CD4-positive, alpha-beta T cell treated with Interleukin-4 for 1 hour (primary cell): Measurements from ENCODE around the gene SNAPC4.

Experiments used
- DNase-seq, 2 donors: peaks; one replicate each; pipeline ENCODE4 v3.0.0-alpha.2; 2020 to 2022

SNAPC4 gene

DNA sequence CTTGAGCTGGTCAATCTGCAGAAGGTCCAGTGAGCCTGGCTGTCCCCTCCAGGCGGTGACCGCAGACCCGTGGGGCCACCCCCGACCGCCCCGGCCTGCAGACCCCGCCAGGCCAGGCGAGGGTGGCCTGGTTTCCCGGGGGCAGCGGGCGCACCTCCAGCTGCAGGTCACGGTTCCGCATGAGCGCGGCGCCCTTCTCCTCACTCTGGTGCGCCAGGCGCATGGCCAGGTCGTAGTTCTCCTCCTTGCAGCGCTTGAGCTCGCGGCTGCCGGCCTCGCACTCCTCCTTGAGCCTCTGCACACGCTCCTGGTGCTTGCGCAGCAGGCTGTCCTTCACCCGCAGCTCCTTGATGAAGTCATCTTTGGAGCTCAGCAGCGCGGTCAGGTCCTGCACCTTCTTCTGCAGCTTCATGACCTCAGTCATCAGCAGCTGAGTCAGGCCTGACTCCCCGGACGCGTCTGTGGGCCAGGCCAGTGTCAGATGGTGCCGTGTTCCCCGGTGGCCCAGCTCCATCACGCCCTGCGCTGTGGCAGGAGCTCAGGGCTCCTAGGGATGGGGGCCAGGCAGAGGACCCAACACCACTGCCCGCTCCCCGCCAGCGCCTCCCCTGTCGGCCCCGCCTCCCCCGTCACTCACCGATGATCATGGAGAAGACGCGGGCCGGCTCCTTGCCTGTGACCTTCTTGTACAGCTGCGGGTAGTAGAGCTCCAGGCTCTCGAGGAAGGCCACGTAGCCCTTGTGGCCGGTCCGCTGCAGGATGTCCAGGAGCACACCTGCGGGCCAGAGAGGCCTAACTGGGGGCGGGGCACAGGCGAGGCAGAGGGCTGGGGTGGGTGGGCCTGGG lies 29.1 kb downstream of the SNAPC4 start:
- no peak for DNase-seq

DNA sequence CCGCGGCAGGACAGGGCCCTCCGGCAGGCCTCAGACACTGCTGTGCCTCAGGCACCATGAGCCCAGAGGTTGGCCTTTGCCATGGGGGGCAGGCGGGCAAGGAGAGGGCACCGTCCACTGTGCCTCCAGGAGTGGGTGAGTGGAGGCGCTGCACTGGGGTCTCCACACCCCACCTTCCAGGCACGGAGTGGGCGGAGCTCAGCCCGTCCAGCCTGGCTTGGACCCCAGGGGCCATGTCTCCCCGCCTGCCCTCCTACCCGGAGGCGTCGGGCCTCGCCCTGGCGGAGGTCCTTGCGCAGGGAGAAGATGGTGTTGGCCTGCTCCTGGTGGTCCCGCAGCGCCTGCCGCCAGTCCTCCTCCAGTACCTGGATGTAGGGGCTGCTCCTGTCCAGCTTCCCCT lies 29.9 kb downstream of the SNAPC4 start:
- DNase-seq = no peak

DNA sequence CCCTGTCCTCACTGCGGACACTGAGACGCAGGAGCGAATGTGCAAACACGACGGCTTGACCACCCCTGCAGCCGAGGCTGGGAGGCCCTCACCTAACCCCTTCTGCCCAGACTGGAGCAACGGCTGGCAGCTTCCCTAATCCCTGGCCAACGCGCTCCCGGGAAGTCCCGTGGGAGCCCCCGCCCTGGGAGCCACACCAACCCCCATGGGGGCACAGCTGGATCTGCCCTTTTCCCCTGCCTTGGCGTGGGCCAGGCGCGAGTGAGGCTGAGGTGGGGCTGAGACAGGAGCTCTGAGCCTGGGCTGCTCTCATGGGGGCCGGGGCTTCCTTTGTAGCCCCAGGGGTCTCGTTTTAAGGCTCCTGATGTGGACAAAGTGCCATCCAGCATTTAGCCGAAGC lies 31.8 kb downstream of the SNAPC4 start:
- DNase-seq = no peak

DNA sequence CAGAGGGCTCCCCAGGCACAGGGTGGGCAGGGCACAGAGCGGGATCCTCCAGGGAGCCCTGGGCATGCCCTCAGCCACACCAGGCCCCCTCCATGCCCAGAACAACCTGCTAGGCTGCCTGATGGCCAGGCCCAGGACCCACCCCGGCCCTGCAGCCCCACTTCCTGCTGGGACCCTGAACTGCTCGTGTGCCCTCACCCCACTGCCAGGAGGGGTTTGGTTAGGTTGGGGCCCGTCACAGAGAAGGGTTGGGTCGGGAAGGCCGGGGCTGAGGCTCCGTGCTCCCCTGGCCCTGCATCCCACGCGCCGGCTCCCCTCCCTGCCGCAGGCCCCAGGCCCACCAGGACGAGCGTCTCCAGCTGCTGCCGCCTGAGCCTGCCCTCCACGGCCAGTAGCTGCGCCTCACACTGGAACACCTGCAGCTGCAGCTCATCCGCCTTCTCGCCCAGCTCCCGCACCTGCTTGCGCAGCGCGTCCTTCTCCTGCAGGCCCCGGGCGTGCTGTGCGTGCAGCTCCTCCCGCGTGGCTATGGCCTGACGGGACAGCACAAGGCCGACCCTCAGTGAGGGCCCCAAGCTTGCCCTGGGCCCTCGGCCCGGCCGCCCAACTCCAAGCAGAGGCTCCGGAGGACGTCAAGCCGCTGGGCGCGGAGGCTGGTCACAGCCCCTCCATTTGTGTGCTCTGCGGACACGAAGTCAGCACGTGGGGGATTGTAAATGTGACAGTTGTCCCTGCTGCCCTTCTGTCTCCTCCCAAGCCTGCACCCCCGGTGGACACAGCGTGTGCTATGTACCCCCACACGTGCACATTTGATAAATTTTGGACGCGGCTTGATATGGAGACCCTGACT lies 32.4 kb downstream of the SNAPC4 start:
- no peak for DNase-seq

DNA sequence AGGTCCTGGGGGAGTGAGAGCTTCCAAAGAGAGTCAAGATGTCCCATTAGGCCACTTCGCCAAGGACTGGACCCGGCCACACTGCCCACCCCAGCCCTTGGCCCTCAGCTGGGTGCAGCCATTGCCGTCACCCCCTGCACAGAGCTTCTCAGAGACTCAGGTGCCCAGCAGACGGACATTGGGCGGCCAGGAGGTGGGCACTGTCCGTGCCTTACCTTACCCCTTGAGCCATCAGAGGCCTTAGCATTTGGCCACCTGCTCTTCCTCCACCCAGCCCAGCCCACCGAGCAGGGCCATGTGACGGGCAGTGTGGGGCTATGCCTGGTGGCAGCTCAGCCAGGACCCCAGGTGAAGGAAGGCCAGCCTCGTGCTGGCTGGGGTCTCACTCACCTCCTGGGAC lies 33.1 kb downstream of the SNAPC4 start:
- no peak for DNase-seq

DNA sequence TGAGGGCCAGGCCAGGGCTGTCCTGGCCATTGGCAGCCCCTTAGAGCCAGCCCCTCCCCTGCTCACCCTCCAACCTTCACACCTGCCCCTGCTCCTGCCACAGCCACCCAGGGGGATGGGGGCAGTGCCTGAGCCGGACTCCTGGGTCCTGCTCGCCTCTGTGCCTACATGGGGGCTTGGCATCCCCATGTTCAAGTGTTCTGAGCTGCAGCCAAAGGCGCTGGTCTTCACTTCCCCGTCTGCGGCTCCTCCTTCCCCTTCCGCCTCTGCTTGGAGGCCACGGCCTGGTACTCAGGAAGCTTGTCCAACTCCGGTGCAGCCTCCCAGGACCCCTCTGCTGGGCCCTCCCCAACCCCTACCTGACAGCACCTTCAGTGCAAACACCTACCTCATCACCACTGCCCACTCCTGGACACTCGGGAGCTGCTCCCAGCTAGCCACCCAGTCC lies 34.2 kb downstream of the SNAPC4 start:
- DNase-seq = no peak

DNA sequence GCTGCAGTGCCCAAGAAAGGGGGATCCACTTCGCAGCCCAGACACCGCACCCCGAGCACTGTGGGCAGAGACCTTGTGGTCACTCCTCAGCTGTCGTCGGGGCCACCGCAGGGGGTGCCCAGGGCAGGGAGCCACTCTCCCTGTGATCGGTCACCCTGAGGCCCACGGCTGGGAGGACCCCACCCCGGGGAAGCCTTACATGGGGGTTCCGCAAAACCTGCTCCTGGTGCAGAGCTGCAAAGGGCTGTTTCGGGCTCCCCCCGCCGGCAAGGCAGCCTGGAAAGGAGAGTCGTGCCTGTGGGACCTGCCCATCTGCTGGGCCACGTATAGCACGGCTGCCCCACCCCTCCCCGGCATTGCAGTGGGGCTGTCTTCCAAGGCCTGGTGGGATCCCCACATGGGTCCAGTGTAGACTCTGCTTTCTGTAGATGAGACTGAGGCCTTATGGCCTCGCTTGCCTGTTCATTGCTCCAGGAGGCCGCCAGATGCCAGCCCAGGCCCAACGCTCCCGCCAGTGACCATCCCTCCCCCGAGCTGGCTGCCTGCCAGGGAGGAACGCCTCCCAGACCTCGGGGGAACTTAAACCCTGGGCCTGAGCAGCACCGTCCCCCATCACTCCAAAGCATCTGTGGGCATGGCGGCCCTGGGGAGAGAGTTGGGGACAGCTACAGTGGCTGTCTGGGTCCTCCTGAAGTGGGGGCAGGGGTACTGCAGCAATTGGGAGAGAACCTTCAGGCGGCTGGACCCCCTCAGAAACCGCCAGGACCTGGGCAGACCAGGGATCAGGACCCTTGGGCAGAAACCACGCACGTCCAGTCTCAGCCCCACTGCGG lies 34.8 kb downstream of the SNAPC4 start:
- DNase-seq = no peak

DNA sequence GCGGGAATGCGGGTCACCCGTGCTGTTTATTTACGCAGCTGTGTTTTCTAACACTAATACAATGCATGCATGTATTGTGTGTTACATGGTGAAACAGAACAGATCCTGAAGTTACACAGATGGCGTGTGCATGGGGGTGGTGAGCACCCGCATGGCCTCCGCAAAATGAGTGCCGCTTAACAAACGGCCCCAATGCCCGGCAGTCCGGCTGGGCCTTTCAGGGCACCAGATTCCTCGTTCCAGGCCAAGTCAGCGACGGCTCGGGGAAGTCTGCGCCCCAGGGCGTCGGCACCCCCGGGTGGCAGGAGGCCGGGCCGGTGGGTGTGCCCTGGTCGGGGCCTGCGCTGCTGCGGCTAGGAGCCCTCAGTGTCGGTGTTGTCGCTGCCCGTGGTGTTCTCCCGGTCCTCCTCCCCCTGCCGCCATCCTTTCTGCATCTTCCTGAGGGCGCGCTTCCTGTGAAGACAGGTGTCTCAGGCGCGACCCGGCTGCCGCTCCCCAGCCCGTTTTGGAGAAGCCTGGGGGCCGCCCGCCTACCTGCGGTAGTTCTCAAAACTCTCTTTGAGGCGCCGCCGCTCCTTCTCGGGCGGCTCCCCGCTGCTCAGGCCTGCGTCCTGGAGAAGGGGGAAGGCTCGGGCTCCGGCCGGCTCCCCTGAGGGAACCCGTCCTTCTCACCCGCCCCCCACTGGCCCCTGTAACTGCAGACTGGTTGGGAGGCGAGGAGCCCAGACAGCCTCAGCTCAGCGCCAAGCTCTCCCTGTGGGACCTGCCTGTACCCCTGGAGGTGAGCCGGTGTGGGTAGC lies 35.8 kb downstream of the SNAPC4 start:
- no peak for DNase-seq

DNA sequence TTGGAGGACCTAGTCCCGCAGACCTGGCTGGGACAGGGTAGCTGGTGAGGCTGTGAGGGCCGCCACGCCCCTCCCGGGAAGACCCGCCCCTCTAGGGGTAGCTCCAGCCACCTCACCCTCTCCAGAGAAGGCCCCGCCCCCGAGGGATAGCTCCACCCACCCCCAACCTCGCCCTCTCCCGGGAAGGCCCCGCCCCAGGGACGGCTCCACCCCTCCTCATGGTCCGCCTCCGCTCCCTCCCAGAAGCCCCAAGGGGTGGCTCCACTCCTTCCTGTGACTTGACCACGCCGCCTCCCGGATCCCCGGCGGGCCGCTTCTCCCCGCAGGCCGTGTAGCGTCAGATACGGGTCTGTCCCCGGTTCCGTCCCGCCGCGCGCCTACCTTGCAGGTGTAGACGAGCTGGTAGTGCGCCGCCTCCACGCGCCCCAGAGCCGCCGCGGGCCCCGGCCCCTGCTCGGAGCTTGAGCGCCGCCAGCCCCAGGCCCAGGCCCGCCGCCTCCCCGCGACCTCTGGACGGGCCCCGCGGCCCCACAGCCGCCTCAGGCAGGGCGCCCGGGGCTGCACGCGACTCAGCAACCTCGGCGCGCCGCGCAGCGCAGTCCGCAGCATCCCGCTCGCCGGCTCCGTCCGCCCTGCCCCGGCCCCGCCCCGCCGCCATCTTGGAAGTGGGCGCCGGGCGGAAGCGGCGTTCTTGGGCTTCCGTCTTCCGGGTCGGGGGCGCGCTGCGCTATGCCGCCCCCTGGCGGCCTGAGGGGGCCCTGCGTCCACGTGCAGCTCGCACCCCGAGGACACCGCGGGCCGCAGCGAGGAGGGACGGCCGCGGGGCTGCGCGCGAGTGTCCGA lies 36.6 kb downstream of the SNAPC4 start, which contains the start of gene DNLZ:
DNLZ (minus strand) TSS at position 639 of the 843 bp plus-strand sequence; CDS start at position 609, 30 bp downstream.
- peak; percentile 94 to 95 for DNase-seq

DNA sequence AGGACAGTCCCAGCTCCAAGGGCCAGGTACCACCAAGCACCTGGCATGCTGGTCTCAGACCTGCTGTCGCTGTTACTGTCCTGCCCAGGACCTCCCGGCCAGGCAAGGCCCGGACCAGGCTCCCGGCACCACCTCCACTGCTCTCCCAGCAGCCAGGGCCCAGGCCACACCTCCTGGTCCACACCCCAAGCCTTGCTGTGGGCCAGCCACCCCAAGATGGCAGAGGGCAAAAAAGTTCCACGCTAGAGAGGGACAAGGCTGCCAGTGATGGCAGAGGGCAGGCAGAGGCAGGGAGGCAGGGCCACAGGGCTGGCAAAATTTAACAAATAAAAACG lies 37.6 kb downstream of the SNAPC4 start:
- DNase-seq = no peak

DNA sequence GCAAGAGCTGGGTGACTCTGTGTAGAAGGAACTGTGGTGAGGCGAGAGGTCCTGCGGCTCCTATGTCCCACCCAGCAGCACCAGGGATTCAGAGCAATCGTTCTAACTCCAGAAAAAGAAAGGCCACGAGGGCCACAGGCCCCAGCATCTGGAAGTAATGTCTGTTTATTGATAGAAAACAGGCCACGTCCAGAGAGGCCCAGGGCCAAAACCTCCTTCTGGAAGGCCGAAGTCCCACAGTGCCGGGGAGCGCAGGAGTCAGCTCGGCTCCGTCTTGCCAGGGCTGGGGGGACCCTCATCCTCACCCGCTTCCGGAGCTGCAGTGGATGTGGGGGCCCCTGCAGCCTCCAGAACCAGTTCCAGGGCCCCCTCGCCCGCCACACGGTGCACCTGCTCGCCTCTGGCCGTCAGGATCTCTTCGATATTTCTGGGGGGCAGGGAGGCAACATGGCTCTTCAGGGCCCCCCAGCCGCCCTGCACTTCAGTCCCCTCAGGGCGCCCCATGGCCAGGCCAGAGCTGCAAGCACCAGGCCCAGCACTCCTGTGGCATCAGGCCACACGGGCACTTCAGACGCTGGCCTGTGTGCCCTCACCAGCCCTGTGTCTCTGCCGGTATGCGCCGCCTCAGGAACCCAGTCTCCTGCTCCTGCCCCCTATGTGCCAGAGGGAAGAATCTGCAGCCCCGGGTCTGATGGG lies 38.1 kb downstream of the SNAPC4 start:
- no peak for DNase-seq

DNA sequence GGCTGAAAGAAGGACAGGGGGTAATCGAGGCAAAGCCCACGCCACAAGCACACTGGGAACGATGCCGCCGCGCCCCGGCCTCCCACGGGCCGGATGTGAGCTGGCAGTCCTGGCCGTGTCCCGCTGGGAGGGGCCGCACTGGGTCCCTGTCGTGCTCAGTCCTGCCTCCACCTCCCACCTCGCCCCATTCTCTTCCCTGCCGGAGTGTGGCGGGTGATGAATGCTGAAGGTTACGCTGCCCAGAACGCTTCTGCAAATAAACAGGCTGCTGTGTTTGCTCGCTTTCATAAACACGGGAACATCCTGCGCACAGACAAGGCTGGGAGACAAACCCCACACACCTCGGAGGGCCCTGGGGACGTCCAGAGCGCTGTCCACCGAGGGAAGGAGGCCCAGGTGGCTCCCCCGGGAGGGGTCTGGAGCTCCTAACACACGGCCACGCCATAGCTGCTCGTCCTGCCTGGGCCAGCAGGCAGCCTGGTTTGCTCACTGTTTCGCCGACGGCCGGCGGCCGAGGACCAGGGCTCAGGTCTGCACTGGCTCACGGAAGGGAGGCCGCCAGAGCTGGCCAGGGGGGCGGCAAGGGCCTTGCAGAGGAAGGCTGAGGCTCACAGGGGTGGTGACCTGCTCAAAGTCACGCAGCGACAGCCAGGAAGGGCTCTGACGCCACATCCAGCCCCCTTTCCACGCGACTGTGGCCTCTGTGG lies 38.8 kb downstream of the SNAPC4 start:
- no peak for DNase-seq

DNA sequence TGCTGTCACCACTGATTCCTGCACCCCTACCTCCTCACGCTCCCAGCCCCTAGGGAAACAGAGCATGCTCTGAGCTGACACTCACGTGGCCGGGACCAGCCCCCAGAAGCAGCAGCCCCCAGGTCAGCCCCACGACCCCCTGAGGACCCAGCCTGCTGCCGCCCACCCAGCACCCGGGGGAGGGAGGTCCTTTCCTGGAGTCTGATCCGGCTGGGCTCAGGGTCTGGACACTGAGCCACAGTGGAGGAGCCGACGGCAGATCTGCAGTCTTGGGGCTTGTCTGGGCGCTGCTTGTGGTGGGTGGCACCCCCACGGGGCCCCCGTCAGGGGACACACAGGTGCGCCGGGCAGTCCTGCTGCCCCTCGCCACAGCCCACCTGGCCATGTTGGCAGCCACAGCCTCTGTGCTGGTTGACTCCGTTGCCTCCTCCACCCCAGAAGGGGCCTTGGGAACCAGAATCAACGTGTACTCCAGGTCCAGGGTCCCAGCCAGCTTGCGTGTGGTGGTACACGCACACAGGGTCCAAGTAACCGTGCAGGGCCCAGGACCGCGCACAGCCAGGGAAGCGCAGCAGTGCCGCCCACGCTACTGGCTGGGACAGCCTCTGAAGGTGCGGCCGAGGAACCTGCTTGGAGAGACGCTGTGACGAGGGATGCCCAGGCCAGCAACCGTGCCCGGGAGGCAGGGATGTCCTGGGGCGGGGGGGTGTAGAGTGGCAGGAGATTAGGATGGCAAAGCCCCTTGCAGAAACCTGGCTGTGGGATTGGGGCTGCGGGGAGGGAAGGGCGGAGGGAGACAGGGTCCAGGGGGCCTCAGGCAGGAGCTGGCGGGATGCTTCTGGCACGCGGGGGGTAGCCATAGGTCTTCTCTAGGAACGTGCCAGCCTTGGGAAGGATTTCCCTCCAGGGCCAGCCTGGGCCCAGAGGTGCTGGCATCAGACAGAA lies 39.9 kb downstream of the SNAPC4 start:
- DNase-seq = no peak

DNA sequence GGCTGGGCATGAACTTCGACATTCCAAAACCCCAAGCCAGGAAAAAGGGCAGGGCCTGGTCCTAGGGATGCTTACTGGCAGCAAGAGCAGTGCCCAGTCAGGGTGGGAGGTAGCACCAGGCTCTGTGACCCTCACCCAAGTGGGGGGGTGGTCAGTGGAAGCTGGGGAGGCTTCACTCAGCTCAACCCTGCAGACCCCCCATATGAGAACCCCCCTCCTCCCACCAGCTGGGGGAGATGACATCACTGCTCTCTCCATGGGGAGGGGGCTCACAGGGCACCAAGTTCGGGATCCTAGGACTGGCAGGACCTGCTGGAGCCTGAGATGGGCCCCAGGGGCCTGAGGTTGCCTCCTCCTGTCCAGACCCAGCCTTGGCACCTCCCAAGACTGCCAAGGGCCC lies 41.1 kb downstream of the SNAPC4 start:
- DNase-seq = no peak

DNA sequence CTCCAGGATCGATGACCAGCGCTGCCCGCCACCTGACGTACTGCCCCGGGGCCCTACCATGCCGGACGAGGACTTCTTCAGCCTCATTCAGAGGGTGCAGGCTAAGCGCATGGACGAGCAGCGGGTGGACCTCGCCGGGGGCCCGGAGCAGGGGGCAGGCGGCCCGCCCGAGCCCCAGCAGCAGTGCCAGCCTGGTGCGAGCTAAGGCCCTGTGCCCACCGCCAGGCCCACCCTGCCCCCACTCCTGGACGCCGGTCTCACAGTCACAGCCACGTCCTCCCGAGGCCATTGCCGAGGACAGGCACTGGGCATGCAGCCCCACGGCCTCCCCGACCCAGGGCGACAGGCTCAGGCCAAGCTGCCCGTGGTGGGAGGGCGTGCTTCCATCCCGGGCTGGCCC lies 42.0 kb downstream of the SNAPC4 start:
- DNase-seq = no peak

DNA sequence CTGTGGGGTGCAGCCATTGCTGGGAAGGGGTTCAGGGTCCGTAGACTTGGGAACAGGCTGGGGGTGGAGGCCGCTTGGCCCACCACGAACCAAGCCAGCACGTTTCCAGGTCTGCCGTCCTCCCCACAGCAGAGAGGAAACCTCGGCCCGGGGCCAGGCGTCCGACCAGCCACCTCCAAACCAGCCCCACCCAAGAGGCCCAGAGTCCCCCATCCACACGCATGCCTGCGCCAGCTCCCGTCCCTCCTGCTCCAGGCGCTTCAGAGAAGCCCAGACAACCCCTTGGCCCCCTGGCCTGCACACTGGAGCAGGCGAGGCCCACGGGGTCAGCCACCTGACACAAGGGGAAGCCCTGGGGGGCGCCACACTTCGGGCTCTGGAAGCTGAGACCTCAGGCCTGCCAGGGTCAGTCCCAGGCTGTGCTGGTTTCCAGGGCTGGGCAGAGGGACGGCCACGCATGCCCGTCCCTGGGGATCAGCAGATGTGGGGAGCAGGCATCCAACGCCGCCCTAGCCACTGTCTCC lies 42.7 kb downstream of the SNAPC4 start:
- no peak for DNase-seq

DNA sequence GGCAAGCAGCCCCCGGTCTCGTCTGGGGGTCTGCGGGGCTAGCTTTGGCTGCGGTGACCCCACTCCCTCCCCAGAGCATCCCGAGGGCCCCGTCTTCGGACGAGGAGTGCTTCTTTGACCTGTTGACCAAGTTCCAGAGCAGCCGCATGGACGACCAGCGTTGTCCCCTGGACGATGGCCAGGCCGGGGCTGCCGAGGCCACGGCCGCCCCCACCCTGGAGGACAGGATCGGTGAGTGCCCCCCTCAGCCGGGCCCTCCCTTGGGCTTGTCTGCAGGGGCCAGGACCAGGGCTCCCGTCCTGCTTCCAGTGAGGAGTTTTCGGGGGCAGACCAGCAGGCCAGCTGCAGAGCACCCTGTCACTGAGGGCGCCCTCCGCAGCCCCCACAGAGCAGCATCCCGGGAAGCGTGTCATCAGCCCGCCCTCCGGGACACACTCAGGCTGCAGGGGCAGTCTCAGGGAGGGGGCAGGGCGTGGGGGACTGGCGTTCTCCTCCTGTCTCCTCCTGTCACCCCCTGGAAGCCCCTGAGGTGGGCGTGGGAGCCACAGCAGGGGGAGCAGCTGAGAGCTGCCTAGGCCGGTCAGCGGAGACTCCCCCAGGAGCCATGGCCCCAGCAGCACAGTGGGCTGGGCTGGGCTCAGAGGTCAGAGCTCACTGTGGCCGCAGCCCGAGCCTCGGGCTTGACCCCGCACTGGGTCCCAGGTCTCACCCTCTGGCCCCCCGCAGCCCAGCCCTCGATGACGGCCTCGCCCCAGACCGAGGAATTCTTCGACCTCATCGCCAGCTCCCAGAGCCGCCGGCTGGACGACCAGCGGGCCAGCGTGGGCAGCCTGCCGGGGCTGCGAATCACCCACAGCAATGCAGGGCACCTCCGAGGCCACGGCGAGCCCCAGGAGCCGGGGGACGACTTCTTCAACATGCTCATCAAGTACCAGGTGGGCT lies 44.1 kb downstream of the SNAPC4 start:
- no peak for DNase-seq
